ENCODE data around the gene KRT222.

The KRT222 gene

DNA sequence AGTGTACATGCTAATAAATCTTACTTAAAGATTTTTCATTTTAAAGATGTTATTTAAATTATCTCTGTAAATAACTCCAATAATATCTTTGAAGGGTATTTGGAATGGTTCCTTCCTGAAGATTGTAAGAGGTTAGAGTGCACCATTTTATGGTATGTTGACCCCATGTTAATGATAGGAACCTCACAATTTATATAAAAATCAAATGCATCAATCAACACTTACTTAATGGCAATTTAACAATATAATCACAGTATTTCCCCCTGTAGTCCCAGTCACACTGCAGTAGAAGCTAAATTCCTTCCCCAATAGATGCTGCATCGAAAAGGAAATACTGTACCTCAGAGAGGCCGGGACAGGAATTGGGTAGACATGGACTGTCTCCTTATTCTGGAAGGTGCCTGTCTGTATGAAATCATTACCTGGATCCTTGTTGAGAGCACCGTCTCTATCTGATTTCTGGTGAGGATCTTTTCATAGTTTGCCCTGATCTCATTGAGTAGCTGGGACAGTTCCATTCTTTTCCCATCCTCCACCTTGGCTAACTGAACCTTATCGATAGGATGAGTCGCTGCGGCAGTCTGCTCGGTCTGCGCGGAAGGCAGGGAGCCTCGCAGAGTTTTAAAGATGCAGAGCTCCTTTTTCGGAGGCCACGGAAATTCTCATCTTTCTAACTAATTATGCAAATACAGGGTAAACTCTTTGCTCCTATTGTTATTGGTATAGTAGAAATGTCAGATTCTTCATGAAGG is at the start of gene KRT222:
Gene KRT222, minus strand, starts transcription at position 596 of the 752 bp plus-strand sequence. Its CDS starts 78 bp downstream, at position 518.
- DNase-seq (ENCODE audit: low read depth), result no peak

DNA sequence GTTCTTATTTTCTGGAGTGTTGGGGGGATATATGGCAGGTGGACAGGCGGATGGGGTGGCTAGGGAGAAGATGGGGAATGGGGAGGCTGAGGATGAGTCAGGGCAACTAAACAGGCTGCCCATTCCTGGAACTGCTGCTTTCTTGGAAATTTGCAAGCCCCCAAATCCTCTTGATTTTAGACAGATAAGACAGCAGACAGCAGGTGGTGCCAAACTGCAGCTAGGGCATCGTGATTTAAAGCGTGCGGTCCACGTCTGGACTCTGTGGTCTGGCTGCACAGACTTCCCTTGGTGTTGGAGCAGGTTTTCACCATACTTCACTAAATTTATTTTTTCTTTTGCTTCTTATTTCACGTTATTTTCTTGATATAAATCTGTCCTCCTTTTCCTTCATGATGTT is 49.5 kb upstream of the KRT222 start:
- no peak for DNase-seq (ENCODE audit: low read depth)

DNA sequence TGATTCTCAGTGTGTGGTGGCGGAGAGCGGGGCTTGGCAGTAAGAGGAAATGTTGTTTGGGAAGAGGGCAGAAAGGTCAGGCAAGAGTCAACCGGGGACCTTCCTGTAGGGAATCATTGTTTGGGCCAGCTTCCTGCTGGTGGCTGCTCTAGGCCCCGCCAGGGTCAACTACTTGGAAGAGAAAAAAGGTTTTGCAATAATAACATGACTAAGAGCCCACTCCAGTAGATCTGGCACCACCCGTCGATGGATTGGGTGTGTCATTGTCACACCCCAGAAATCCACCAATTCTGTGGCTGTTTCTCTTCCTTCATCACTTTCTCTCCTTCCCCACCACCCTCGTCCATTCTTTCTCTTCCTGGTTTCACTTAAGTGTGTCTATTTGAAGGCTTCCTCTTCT is 42.8 kb upstream of the KRT222 start:
- DNase-seq (ENCODE audit: low read depth), result no peak

DNA sequence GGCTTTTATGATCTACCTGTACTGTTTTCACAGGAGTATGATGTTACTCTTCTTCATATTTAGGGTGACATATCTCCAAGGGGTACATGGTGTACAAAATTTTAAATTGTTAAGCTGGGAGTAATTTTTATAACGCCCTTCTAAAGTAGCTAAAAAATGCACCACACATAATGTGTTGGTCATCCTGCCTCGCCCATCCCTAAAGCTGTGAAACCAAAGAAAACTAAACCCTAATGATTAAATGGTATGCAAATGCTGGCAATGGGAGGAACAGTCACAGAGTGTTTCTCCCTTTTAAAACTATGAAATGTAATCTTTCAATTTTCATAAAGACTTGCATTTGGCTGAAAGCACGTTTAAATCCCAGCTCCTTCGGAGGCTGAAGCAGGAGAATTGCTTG is 40.6 kb upstream of the KRT222 start:
- no peak for DNase-seq (ENCODE audit: low read depth)

DNA sequence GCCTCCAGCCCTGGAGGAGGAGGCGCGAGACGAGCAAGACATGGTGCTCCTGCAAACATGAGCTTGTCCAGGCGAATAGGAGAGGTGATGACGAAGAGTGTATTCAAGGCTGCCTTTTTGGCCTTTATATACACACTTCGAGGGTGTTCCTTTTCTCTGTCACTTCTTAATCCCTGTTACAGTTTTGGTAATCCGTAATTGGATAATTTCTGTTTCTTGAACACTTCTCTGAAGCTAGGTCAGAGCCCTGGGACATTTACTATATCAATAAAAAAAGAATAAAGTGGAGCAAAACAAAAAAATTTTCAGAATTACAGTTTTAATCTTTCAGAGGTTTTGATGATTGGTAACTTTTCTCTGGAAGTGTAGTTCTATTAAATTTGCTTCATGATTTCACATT is 38.7 kb upstream of the KRT222 start, which contains the start of gene KRT24:
Gene KRT24, minus strand, starts transcription at position 101 of the 400 bp plus-strand sequence. Its CDS starts 59 bp downstream, at position 42.
- no peak for DNase-seq (ENCODE audit: low read depth)

DNA sequence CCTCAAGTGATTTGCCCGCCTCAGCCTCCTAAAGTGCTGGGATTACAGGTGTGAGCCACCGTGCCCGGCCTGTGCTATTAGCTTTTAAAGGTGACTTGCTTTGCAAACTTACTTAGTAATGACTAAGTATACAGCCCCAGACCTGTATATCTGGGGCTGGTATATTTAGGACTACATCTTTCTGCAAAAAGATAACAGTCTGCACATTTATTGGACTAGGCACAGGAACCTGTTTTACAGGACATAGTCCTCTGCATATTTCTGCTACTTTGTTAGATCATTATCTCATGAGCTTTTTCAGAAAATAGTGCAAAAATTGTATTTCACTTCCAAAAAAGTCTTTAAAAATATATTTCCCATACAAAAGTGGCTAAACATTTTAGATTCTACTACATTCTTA is 37.3 kb upstream of the KRT222 start:
- no peak for DNase-seq (ENCODE audit: low read depth)

DNA sequence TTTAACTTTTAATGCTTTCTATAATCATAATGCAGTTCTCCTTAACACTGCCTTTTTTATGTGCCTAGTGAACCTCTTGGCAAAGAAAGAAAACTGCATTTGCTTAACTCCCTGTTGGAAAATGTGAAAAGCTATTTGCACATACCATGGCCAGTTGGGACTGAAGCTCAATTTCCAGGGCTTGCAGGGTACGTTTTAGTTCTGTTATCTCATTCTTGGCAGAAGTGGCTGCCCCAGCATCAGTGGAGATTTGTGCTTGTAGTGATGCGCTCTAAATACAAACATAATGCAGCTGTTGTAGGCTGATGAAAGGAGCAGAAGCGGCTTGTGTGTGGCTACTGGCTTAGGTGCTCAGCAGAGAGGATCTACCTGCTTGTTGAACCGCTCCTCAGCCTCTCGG is 34.9 kb upstream of the KRT222 start:
- no peak for DNase-seq (ENCODE audit: low read depth)

DNA sequence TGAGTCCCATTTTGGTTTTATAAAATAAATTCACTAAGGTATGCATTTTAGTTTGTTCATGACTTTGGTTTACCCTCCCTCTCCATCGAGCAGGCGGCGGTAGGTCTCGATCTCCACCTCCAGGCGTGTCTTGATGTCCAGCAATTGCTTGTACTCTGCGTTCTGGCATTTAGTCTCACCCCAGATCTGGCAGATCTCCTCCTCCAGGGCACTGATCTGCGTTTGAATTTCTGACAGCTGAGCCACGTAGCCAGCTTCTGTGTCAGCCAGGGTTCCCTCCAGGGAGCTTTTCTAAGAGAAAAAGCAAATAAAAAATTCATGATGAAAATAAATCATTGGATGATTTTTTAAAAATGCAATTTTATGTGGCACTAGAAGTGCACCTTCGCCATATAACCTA is 34.4 kb upstream of the KRT222 start:
- DNase-seq (ENCODE audit: low read depth), result no peak

DNA sequence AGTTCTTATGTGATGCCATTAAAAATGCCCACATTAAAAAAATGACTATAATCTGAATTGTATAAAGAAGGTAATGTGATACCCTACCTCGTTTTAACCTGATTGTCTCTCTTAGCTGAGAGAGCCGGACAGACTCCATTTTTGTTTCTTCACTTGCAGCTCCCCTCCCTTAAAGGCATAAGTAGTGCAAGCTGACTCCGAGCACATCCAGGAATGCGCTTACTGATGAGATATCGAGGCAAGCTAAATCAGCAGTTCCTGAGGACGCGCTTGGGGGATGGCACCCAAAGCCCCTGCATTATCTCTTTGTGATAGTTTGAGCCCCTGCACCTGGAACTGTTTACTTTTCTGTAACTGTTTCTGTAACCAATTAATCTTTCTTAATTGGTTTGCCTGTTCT is 32.3 kb upstream of the KRT222 start:
- DNase-seq (ENCODE audit: low read depth), result no peak

DNA sequence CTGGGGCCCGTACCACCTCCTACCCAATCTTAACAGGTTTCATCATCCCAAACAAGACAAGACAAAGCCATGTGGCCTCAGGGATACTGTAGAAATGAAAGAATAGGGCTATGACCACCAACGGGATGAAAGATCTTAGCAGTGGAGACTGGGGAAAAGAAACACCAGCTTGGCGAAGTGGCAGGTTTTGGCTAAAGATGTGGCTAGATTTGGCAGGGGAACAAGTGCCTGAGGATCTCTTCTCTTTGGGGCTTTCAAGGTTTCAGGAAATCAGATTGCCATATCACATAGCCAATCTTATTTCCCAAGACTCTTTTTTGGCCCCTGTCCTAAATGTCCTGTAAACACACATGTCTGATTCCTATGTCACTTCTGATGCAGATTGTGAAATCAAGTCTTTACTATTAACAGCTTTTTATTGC is 31.7 kb upstream of the KRT222 start:
- no peak for DNase-seq (ENCODE audit: low read depth)

DNA sequence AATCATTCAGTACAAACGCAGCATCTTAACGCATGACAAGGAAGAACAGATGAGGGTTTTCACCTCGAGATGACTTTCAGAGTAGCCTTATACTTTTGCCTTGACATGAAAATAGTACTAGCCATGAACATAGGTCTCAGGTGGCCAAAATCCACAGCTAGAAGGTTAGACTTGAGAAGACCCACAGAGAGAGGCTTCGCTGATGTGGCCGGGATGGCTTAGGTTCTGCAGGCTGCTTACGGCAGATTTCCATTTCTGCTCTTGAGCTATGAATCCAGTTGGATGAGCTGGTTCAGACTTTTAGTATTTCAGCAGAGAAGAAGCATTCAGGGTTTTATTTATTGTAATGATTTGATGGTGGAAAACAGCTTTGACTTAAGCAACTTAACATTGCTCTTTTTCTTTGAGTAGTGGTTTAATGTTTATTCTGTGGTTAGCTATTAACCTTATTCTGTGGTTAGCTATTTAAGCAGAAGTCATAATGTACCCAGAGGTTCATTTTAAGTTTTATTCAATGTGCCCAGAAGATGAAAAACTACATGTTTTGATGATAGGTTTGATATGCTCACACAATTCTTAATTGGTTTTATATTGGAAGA is 31.0 kb upstream of the KRT222 start:
- no peak for DNase-seq (ENCODE audit: low read depth)

DNA sequence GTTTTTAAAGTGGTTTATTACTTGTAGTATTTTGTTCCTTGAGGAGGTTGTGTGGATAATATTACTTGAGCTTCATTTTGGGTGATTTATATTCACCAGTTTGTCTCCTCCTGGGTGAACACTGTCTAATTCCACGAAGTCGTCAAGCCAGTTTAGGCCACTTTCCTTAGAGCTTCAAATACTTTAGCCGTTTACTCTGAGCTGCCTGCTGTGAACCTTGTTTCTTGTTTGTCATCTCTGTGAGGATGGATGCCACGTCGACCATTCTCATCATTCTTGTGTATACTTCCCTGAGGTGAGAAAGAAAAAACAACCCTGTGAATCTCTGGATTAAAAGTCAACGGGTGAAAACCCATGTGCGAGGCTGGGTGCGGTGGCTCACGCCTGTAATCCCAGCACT is 29.6 kb upstream of the KRT222 start:
- no peak for DNase-seq (ENCODE audit: low read depth)

DNA sequence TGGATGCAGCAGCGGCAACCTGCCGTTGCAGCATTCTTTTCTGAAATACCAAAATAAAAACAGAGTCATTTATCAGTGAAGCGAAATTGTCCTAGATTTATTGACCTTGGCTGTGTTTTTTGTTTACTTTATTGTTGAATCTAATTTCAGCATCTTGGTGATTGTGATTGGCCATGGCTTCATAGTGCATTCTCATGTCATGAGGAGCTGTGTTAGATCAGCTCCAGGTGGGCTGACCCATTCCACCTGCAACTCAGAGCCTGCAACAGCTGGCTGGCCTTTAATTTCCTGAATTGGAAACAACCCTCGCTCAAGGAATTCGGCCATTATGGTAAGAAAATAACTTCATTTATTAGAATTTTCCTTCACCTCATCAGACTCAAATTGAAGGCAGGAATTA is 22.1 kb upstream of the KRT222 start:
- DNase-seq (ENCODE audit: low read depth), result no peak

DNA sequence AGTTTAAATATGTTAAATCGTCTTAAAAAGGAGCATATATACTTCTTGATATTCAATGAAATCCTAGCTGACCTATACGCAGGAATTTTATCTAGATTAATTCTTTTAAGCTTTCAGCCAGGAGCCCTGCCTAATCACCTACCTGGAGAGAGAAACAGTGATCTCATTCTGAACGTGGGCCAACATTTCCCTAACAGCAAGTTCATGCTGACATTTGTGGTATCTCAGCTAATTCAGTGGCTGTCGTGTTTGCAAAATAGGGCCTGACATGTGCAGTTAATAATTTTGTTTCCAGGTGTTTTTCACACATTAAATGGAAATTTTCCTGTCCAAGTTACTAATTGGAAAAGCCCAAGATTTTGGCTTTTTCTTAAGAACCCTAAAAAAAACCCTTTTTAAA is 21.2 kb upstream of the KRT222 start:
- DNase-seq (ENCODE audit: low read depth), result no peak

DNA sequence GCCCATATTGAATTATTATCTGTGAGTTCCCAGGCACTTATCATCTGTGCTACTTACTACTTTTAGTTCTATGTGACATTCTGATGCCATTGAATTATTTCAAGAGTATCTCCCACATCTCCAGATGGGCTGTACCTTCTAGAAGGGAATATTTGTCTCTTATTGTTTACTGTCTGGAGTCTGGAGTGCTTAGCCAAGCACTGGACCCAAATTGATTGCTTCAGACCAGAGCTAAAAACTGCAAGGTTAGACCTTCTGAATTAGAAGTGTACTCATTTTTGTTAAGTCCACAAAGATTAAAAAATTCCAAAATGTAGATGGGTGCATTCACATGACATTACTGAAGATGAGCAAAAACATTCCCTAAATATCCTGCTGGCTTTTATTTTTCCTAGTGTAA is 16.0 kb upstream of the KRT222 start:
- no peak for DNase-seq (ENCODE audit: low read depth)

DNA sequence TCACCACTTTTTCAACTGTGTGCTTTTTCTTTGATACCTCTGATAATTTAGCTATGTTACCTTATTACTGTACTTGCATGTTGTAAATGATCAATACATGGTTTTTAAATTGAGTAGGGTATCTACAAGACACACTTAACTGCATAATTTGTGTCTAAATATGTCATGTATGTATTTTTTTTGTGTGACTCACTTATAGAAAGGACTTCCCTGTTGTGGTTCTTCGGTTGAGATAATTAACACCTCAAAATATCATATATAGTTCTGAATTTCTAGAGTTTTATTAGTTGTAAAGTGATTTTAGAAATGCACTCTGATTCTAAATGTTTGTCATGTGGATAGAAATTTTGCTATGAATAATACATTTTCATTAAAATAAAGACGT is 14.5 kb upstream of the KRT222 start:
- no peak for DNase-seq (ENCODE audit: low read depth)

DNA sequence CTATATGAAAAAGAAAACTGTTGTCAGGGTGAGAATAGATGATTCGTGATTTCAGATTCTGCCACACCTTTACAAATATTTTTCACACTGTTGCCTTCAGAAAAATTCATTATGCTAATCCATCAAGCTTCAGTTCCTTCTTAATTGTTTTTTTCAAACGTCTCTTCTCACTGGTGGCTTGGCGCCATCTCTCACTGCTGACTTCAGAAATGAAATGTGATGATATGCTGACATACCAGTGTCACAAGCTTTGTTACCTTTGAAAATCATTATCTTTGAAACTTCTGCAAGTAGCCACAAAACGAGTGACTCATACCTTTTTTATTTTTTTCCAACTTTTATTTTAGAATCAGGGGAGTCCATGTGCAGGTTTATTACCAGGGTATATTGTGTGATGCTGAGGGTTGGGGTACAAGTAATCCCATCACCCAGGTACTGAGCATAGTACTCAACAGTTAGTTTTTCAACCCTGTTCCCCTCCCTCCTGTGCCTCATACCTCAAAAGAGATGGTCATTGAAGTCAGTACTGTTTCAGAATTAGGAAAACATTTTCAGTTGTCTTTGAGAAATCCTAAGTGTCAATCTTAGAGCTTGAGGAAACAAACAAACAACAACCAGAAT is 14.0 kb upstream of the KRT222 start:
- DNase-seq (ENCODE audit: low read depth), result no peak

DNA sequence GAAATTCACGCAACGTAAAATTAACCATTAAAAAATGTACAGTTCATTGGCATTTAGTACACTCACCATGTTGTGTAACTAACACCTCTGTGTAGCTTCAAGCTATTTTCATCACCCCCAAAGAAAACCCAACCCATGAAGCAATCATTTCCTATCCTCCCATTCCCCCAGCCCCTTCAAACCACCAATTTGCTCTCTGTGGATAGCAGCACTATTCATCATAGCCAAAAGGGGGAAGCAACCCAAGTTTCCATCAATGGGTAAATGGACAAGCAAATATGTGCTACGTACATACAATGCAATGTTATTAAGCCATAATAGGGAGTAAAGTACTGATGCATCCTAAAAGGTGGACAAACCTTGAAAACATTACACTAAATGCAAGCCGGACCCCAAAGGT is 10.9 kb upstream of the KRT222 start:
- no peak for DNase-seq (ENCODE audit: low read depth)

DNA sequence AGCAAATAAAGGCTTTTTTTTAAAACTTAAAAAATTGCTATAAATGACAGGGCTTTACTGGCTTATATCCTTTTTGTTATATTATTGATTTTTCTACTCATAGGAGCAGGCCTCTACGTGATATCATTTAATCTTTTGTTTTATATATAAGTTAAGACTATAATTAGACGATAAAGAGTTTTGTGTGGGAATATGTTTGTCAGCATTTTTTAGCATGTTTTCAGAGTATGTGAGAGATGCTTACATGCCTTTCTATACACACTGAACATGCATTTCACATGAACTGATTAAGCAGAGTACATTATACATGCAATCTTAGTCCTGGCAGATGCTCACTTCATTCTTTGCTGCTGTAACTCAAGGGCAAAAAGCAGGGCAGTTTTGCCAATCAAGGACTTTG is 7.7 kb upstream of the KRT222 start:
- DNase-seq (ENCODE audit: low read depth), result no peak

DNA sequence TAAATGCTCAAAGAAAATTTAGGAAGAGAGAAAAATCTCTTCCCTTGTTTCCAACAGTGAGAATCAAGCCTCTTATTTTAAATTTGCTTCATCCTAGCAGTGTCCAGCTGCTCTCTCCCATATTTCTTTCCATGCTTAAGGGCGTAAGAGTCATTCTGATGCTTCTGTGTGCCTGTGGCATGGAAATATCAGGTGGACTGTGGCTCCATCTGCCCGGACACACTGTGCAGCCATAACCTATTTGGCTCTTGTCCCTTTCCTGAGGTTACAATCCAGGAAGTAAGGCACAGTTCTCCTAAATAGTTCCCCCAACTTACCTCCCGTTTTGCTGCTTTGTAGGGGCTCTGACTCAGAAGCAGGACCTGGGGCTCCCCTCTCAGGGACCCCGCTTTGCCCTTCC is 6.3 kb upstream of the KRT222 start:
- DNase-seq (ENCODE audit: low read depth), result no peak

DNA sequence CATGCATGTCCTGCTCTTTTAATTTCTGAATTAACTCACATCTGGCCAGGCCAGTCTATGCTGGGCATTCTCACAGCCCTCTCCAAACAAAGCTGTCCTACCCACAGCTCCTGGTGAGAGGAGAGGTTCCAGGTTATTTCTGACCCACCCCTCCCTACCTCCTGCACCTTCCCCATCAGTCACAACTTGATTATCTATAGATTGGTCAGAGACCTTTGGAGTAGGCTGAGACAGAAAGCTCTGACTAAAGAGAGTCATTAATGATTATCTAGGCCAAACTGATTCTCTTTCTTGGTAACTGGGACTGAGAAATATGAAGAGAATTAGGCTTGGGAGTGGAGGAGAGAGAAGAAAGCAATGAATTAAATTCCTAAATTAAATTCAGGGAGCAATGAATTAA is 1.4 kb upstream of the KRT222 start:
- DNase-seq (ENCODE audit: low read depth), result no peak

DNA sequence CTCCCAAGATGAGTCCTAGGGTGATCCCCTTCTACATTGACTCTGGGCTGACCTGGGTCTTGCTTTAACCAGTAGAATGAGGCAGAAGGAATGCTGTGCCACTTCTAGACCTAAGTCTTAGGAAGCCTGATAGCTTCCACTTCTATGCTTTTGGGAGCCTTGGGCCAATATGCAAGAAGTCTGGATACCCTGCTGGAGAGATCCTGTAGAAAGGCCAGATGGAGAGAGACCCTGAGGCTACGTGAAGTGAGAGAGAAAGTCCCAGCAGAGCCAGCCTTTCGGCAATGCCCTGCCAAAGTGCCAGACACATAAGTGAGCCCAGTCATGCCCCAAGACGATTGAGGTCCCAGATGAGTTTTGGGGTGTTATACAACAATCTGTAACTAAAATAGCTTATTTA is 1.7 kb downstream of the KRT222 start:
- DNase-seq (ENCODE audit: low read depth), result no peak

DNA sequence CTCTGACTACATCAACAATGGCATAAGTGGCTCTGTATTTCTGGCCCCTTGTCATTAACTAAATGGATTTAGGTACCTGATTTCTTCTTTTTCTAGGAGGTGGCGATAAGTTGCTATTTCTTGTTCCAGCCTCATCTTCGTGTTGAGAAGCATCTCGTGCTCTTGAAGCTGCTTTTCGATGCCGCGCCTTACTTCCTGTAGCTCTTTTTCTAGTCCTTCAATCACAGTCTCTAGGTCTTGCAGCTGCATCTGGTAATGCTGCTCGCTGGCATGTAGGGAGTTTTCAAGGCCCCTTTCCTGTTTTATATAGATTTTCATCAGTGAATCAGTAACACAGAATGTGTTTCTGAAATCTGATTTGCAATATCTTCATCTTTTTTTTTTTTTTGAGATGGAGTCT is 5.1 kb downstream of the KRT222 start:
- DNase-seq (ENCODE audit: low read depth), result no peak

DNA sequence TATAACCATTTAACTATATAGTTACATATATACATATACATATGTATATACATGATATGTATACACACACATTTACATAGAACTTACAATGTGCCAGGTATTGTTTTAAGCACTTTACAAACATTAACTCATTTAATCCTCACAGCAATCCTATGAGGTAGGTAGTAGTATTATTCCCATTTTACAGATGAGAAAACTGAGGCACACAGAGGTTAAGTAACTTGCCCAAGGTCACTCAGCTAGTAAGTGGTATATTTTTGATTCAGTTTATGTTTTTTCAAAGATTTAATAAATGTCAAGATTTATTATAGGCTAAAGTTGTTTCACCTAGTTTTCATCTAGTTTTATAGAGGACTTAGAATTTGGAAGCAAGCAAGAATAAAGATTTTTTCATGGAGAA is 6.6 kb downstream of the KRT222 start:
- no peak for DNase-seq (ENCODE audit: low read depth)

Measured in stimulated activated CD8-positive, alpha-beta memory T cell treated with anti-CD3 and anti-CD28 coated beads, Interleukin-15, amount 100 ng/mL, for 24 hours (primary cell).